ENCODE data around the gene OR4N2. TPM values are rescaled to one million over a fixed set of nuclear protein-coding genes. Genes with fewer than 3 reads are reported as not detected.
"Not testable (repeated sequence)": the region's sequence is repeated elsewhere in the genome, so short reads cannot be mapped to it uniquely, and the experiment has no call there.

Gene OR4N2
- total RNA-seq, 2 experiments from 2014 or later = not detected

- H3K36me3 Mint-ChIP-seq; H3K4me3 Mint-ChIP-seq; ATAC-seq; H3K9me3 Mint-ChIP-seq (ENCODE audit: low read depth); H3K4me1 Mint-ChIP-seq; CTCF ChIA-PET; H3K27ac Mint-ChIP-seq; DNase-seq; H3K27me3 Mint-ChIP-seq: not testable (repeated sequence)
Observed at GRCh38 chr14:19813171-19813920, 9.8 kb downstream of the OR4N2 start.

- DNase-seq; H3K27me3 Mint-ChIP-seq; H3K36me3 Mint-ChIP-seq; CTCF ChIA-PET; ATAC-seq; H3K9me3 Mint-ChIP-seq (ENCODE audit: low read depth); H3K27ac Mint-ChIP-seq; H3K4me1 Mint-ChIP-seq; H3K4me3 Mint-ChIP-seq: not testable (repeated sequence)
Observed at GRCh38 chr14:19819879-19820278, 16.3 kb downstream of the OR4N2 start.

GRCh38 chr14:19821016-19821415, 17.4 kb downstream of the OR4N2 start:
- H3K4me3 Mint-ChIP-seq; H3K4me1 Mint-ChIP-seq; CTCF ChIA-PET; H3K36me3 Mint-ChIP-seq; ATAC-seq; H3K9me3 Mint-ChIP-seq (ENCODE audit: low read depth); H3K27ac Mint-ChIP-seq; H3K27me3 Mint-ChIP-seq; DNase-seq: not testable (repeated sequence)

- no peak for DNase-seq
- Mint-ChIP-seq H3K4me3 (no peak overlapping the region), H3K27ac (no peak overlapping the region), H3K9me3 (ENCODE audit: low read depth) (no peaks in the 10 kb centered on the region), H3K36me3 (no peaks in the 10 kb centered on the region), H3K27me3 (no peaks in the 10 kb centered on the region), H3K4me1 (no peaks in the 10 kb centered on the region)
- CTCF ChIA-PET = no interaction called here
- no peak for ATAC-seq
Observed at GRCh38 chr14:19823178-19823577, 19.6 kb downstream of the OR4N2 start.

GRCh38 chr14:19823765-19824164, 20.2 kb downstream of the OR4N2 start:
- Mint-ChIP-seq H3K27me3 (no peaks in the 10 kb centered on the region), H3K4me3 (no peak overlapping the region), H3K9me3 (ENCODE audit: low read depth) (no peaks in the 10 kb centered on the region), H3K4me1 (no peaks in the 10 kb centered on the region), H3K27ac (no peak overlapping the region), H3K36me3 (no peaks in the 10 kb centered on the region)
- ATAC-seq = no peak
- CTCF ChIA-PET = no interaction called here
- DNase-seq = no peak

- not testable (repeated sequence) for DNase-seq, H3K36me3 Mint-ChIP-seq, H3K27me3 Mint-ChIP-seq
Observed at GRCh38 chr14:19827626-19828244, 24.2 kb downstream of the OR4N2 start.

GRCh38 chr14:19828314-19828713, 24.7 kb downstream of the OR4N2 start:
- H3K27ac Mint-ChIP-seq = no peak overlapping the region
- H3K4me1 Mint-ChIP-seq = no peaks in the 10 kb centered on the region
- CTCF ChIA-PET = no interaction called here
- H3K27me3 Mint-ChIP-seq = no peaks in the 10 kb centered on the region
- H3K9me3 Mint-ChIP-seq (ENCODE audit: low read depth) = peaks cover 4% of the 10 kb centered on the region
- ATAC-seq = no peak
- DNase-seq = no peak
- no peaks in the 10 kb centered on the region for H3K36me3 Mint-ChIP-seq
- no peak overlapping the region for H3K4me3 Mint-ChIP-seq

More at GRCh38 chr14:19827626-19828244, 24.2 kb downstream of the OR4N2 start:
- H3K27ac Mint-ChIP-seq; H3K9me3 Mint-ChIP-seq (ENCODE audit: low read depth); CTCF ChIA-PET; H3K4me1 Mint-ChIP-seq; ATAC-seq; H3K4me3 Mint-ChIP-seq: not testable (repeated sequence)

- H3K9me3 Mint-ChIP-seq (ENCODE audit: low read depth); H3K36me3 Mint-ChIP-seq; DNase-seq; H3K4me1 Mint-ChIP-seq; H3K27ac Mint-ChIP-seq; ATAC-seq; CTCF ChIA-PET; H3K4me3 Mint-ChIP-seq; H3K27me3 Mint-ChIP-seq: not testable (repeated sequence)
Observed at GRCh38 chr14:19834203-19834848, 30.8 kb downstream of the OR4N2 start.

- Mint-ChIP-seq H3K9me3 (ENCODE audit: low read depth) (no peaks in the 10 kb centered on the region), H3K27me3 (no peaks in the 10 kb centered on the region), H3K4me3 (no peak overlapping the region), H3K4me1 (no peaks in the 10 kb centered on the region), H3K27ac (no peak overlapping the region), H3K36me3 (no peaks in the 10 kb centered on the region)
- DNase-seq (no peak), ATAC-seq (no peak)
- CTCF ChIA-PET = no interaction called here
Observed at GRCh38 chr14:19838433-19838832, 34.9 kb downstream of the OR4N2 start.

- Mint-ChIP-seq H3K4me3 (no peak overlapping the region), H3K27ac (no peak overlapping the region), H3K36me3 (no peaks in the 10 kb centered on the region), H3K9me3 (ENCODE audit: low read depth) (peaks cover 2% of the 10 kb centered on the region), H3K4me1 (no peaks in the 10 kb centered on the region), H3K27me3 (no peaks in the 10 kb centered on the region)
- no peak for DNase-seq
- no peak for ATAC-seq
- CTCF ChIA-PET = no interaction called here
Observed at GRCh38 chr14:19851365-19851764, 47.8 kb downstream of the OR4N2 start.

GRCh38 chr14:19866061-19866669, 62.6 kb downstream of the OR4N2 start:
- ATAC-seq; H3K4me1 Mint-ChIP-seq; H3K4me3 Mint-ChIP-seq; H3K9me3 Mint-ChIP-seq (ENCODE audit: low read depth); CTCF ChIA-PET; H3K27me3 Mint-ChIP-seq; H3K36me3 Mint-ChIP-seq; DNase-seq; H3K27ac Mint-ChIP-seq: not testable (repeated sequence)

- no peak for DNase-seq
- Mint-ChIP-seq H3K9me3 (ENCODE audit: low read depth) (no peaks in the 10 kb centered on the region), H3K36me3 (no peaks in the 10 kb centered on the region), H3K27ac (no peak overlapping the region), H3K4me3 (no peak overlapping the region), H3K27me3 (no peaks in the 10 kb centered on the region), H3K4me1 (no peaks in the 10 kb centered on the region)
- CTCF ChIA-PET = no interaction called here
- ATAC-seq = no peak
Observed at GRCh38 chr14:19873178-19873577, 69.6 kb downstream of the OR4N2 start.

- Mint-ChIP-seq H3K36me3 (no peaks in the 10 kb centered on the region), H3K27ac (no peak within 1 kb of the TSS)
- no peak for ATAC-seq
Observed at GRCh38 chr14:19874842-19875241, 71.3 kb downstream of the OR4N2 start, which contains the start of gene OR4K2. Gene OR4K2 (plus strand): TSS chr14:19875142. CDS start chr14:19876268, 1,126 bp downstream.

More at GRCh38 chr14:19874842-19875241, 71.3 kb downstream of the OR4N2 start, which contains the start of gene OR4K2:
- CTCF ChIA-PET = no interaction called here
- DNase-seq = no peak
- Mint-ChIP-seq H3K9me3 (ENCODE audit: low read depth) (no peaks in the 10 kb centered on the region), H3K4me3 (no peak within 1 kb of the TSS), H3K4me1 (no peaks in the 10 kb centered on the region), H3K27me3 (no peaks in the 10 kb centered on the region)
